CD1c-positive myeloid dendritic cell (primary cell): Measurements from ENCODE around the gene MRPS22.
"Not testable (repeated sequence)": the region's sequence is repeated elsewhere in the genome, so short reads cannot be mapped to it uniquely, and the experiment has no call there.

Source experiments
- DNase-seq: peaks from one replicate; pipeline ENCODE4 v3.0.0-alpha.2; 2016; ENCODE audit errors: extremely low spot score

The MRPS22 gene

GRCh38 chr3:139339219-139339906, 4.5 kb upstream of the MRPS22 start:
- no peak for DNase-seq

- DNase-seq, result no peak
These were observed 3.0 kb upstream of the MRPS22 start for GRCh38 chr3:139340784-139341183.

DNA sequence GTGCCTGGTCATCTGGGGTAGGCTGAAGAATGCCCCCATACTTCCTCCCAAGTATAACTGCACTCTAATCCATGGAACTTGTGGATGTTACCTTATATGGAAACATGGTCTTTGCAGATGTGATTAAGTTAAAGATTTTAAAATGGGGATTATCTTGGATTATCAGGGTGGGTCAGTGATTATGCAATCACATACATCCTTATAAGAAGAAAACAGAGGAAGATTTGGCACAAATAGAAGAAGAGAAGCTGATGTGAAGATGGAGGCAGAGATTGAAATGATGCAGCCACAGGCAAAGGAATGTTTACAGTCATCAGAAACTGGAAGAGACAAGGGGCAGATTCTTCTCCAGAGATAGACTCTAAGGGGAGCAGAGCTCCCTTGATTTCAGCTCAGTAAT, 1.8 kb upstream of the MRPS22 start:
- DNase-seq, result no peak

- no peak for DNase-seq
These were observed 3.0 kb downstream of the MRPS22 start for GRCh38 chr3:139346771-139347170.

DNA sequence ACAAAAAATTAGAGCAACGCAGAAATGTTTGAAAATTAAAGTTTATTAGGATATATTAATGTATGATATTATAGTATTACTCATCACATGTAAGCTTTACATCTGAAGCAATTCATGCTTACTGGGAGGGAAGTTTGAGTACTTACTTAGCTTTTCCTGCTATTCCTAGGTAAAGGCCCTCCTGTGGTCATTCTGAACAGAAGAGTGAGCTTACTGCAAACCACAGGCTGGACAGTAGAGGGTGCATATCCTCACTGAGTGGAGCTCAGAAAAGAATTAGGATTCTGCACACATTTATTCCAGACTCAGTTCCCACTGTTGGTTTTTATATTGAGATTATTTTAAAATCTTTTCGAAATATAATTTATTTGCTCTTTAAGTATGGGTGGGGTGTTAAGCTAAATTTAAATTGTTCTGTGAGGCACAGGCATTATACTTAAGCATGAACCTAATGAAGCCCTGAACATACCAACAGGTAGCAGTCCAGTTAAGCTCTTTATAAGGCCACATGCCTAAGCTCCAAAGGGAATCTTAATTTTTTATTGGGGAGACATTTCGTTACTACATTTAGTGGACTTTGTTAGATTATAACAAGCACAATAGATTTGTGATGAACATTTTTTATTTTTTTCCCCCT, 10.2 kb downstream of the MRPS22 start:
- DNase-seq, result peak; percentile 26

DNA sequence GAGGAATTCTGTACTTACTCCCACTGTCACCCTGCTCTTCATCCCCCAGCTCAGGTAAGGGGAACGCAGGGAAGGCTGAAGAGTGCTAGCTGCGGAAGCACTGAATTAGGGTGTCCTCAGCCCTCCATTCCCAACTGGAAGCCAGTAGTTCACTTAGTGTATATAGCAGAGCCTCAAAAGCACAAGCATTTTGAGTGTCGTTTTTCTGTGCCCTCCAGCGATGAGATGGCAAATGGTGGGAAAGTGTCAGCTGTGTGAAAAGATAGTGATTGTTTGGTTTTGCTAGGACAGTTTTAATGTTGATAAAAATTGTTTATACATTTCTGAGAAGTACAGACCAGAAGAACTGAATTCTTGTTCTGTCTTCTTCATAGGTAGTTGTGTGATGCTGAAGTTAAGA, 10.8 kb downstream of the MRPS22 start:
- DNase-seq, result no peak

- no peak for DNase-seq
These were observed 11.7 kb downstream of the MRPS22 start for GRCh38 chr3:139355476-139355875.

DNA sequence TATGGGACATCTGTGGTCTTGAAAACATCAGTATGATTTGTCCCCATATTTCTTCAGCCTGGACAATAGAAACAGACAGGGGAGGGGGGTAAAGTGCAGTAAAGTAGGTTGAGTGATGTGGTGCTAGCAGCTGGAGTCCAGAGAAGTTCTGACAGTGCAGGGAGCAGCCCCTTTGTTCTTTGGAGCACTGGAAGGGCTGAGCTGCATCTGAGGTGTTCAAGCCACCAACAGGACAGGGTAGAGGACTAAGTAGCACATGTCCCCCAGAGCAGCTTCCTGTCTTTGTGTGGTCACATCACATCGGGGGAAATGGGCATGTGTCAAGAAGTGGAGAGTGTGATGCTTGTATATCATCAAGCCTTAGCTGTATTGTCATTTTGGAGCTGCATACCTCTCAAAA, 12.1 kb downstream of the MRPS22 start:
- DNase-seq, result no peak

DNA sequence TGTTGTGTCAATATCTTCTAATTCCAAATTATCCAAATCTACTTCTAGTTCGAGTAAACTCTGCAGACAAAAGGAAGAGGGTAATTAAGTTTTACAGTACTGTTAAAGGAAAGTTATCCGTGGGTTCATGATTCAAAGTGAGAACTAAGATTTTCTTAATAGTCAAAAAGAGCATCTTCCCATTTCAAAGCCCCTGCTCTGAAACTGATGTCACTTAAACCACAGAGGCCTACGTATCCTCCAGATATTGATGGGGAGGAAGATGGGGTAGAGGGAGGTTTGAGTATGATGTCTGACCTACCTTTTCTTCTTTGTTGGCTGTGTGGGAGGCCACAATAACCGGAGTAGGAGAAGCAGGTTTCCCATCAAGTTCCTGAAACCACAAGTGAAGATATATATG, 14.1 kb downstream of the MRPS22 start:
- DNase-seq, result no peak

GRCh38 chr3:139358841-139359562, 15.2 kb downstream of the MRPS22 start:
- DNase-seq, result no peak

DNA sequence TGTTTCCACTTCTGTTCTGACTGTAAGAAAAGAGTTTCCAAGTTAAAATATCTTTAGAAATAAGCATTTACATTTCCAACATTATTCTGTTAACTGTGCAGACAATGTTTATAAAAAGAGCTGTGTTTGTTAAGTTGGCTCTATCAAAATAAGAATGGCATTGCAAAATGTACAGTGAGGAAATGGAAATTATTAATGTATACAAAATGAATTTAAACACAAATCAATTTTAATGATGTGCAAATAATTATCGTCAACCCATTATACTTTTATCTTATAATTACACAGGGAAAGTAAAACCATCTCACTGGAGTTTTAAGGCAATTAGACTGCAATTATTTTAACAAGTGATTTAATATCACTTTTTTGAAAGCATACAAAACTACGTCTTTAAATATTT, 17.5 kb downstream of the MRPS22 start:
- no peak for DNase-seq

GRCh38 chr3:139364549-139364948, 20.7 kb downstream of the MRPS22 start:
- no peak for DNase-seq

GRCh38 chr3:139374099-139374498, 30.3 kb downstream of the MRPS22 start:
- no peak for DNase-seq

- DNase-seq, result no peak
These were observed 33.6 kb downstream of the MRPS22 start for GRCh38 chr3:139377378-139377777.

DNA sequence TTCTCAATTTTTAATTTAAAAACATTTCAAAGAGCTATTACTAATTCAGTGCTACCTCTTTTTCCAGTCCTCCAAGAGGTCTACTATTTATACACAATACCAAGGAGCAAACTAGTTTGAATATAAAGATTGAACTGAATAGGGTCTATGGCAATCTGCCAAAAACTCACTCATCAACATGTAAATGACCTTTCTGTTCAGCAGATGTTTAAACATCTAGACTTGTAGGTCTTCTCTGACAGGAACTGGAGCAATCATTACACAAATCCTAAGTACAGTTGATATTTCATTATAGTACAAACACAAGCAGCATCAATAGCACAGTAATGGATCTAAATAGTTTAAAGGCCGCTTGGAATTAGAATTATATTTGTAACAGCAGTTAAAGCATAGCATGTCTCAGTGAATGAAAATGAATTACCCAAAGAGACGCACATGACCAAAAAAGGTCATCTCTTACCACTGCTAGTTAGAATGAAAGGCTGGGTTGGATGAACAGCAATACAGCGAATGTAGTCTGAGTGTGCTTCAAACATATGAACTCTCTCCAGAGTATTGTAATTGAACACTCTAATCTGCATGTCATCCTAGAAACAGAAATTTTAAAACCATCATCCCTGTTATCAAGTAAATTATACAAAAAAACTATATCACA, 34.9 kb downstream of the MRPS22 start:
- no peak for DNase-seq

DNA sequence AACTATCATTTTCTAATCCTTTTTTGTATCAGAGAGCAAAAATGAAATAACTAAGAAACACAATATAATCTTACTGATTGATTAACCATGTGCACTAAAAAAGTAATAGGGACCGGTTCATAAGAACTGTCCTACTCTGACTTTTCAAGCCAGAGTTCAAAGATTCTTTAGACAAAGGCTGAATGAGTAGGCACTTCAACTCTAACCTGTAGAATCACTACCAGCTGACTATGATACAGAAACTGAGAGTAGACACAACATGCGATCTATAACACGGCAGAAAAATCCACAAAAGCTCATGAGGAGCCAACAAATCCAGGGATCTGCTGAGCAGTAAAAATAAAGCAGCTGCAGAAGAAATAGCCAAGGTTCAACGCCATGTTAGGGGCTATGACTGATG, 36.8 kb downstream of the MRPS22 start:
- no peak for DNase-seq

GRCh38 chr3:139382291-139382690, 38.5 kb downstream of the MRPS22 start:
- DNase-seq, result not testable (repeated sequence)

GRCh38 chr3:139388077-139388476, 44.3 kb downstream of the MRPS22 start:
- no peak for DNase-seq

- no peak for DNase-seq
These were observed 45.2 kb downstream of the MRPS22 start for GRCh38 chr3:139388821-139389551.

GRCh38 chr3:139389552-139390368, 45.9 kb downstream of the MRPS22 start, which contains the start of gene COPB2:
Gene COPB2, minus strand, starts transcription at chr3:139389647. Its CDS starts 97 bp downstream, at chr3:139389550.
- DNase-seq, result peak; percentile 99

GRCh38 chr3:139394116-139394515, 50.3 kb downstream of the MRPS22 start:
- no peak for DNase-seq
